GM12892 (cell line): Measurements from ENCODE around the gene ARMC8.

Source experiments
- POLR2A ChIP-seq: IDR thresholded peaks from 2 replicates; pipeline ENCODE4 v1.6.1; 2011; ENCODE audit warnings: low read depth, low read length, control low read depth
- POLR2AphosphoS5 ChIP-seq: IDR thresholded peaks from 2 replicates; pipeline ENCODE4 v1.6.1; 2011; ENCODE audit warnings: low read depth, low read length, control low read depth
- TAF1 ChIP-seq: IDR thresholded peaks from 2 replicates; pipeline ENCODE4 v1.6.1; 2011; ENCODE audit warnings: low read depth, mild to moderate bottlenecking, control low read depth, low read length, borderline replicate concordance

GRCh38 chr3:138157743-138158142, 29.4 kb upstream of the ARMC8 start:
- TF ChIP-seq POLR2AphosphoS5 = no peak
- TF ChIP-seq POLR2A = no peak
- TF ChIP-seq TAF1 = no peak
